Left lung (tissue), 10 donors: ENCODE measurements around the gene CCDC68. TPM values are rescaled to one million over a fixed set of nuclear protein-coding genes. Genes with fewer than 3 reads are reported as not detected.
A peak's percentile ranks its signal among the peaks of the same experiment; 100 is the strongest.

ENCODE experiments used
- ATAC-seq: fragments of 200-7000 bp; cut with Tn5 transposase; one replicate; pipeline ENCODE4 v1.9.1; 2020; ENCODE audit warnings: moderate library complexity
- DNase-seq, 4 donors: peaks; one replicate each; pipeline ENCODE4 v3.0.0-alpha.2; 2013 to 2020
- H3K27ac ChIP-seq, 2 donors: fragments of 200-600 bp; sonication (generic) in 1 of 2; one replicate each; pipeline versions ENCODE4 v1.5.0 to v1.8.0; 2020 to 2021
- H3K27me3 ChIP-seq, 2 donors: fragments of 200-600 bp; sonication (generic) in 1 of 2; one replicate each; pipeline versions ENCODE4 v1.5.0 to v1.8.0; 2020 to 2021
- H3K36me3 ChIP-seq, 2 donors: fragments of 200-600 bp; sonication (generic) in 1 of 2; one replicate each; pipeline versions ENCODE4 v1.5.0 to v1.8.0; 2020 to 2021
- H3K4me1 ChIP-seq, 2 donors: fragments of 200-600 bp; one replicate each; pipeline ENCODE4 v1.8.0; 2021
- H3K4me3 ChIP-seq, 2 donors: fragments of 200-600 bp; sonication (generic) in 1 of 2; one replicate each; pipeline versions ENCODE4 v1.5.0 to v1.8.0; 2020 to 2021; ENCODE audit warnings: mild to moderate bottlenecking in 1 of 2
- H3K9me3 ChIP-seq, 2 donors: fragments of 200-600 bp; sonication (generic) in 1 of 2; one replicate each; pipeline versions ENCODE4 v1.5.0 to v1.8.0; 2020 to 2021
- CTCF ChIP-seq, 2 donors: fragments of 200-600 bp; sonication (generic) in 1 of 2; IDR thresholded peaks; one replicate each; pipeline versions ENCODE4 v1.5.0 to v1.8.0; 2021; ENCODE audit warnings: antibody characterized with exemption in 2 of 2
- intact Hi-C, 2 donors: fragments of 100-400 bp; cut with DNase I; formaldehyde crosslinking; loops; one replicate each; pipeline versions ENCODE4 v1.11.2 to v1.14.2; 2022
- polyA plus RNA-seq, 6 donors: library from polyadenylated mRNA; unstranded; fragments of 120-200 nt; gene quantifications; one replicate each; pipeline ENCODE4 v1.2.1, GENCODE V29; 2013; ENCODE audit not compliant: insufficient read length in 6 of 6
- total RNA-seq, 2 donors: library from RNA; stranded (reverse); fragmentation: NEBNext Ultra II Directional; extraction: Animal tissue kit (Norgen Biotek cat#: 25700); gene quantifications; one replicate each; pipeline ENCODE4 v1.2.1, GENCODE V29; 2021
- donor health status: DM: no; HTN: yes; CAD: no.
- donor health status: DM: no; HTN: no; CAD: no.

Gene CCDC68
- total and polyA plus RNA-seq, 8 donors, result 13.8 to 144 (median 88.4) TPM

- no peaks in the 10 kb centered on the region for H3K36me3 ChIP-seq
- intact Hi-C loops, result no loop called here
- DNase-seq (peak in 1 of 4 donors; percentile 37), ATAC-seq (peak; percentile 82)
- no peak overlapping the region for H3K4me3 ChIP-seq
- H3K27me3 ChIP-seq, result no peaks in the 10 kb centered on the region
- no peak for TF ChIP-seq CTCF (IDR thresholded peaks at IDR 0.05)
- no peaks in the 10 kb centered on the region for H3K9me3 ChIP-seq
- no peaks in the 10 kb centered on the region for H3K4me1 ChIP-seq
- no peak overlapping the region for H3K27ac ChIP-seq
Measured at GRCh38 chr18:55001394-55002024, 42.2 kb upstream of the CCDC68 start.

GRCh38 chr18:55000529-55000928 is 41.3 kb upstream of the CCDC68 start:
- Histone ChIP-seq H3K27me3 (no peaks in the 10 kb centered on the region), H3K4me1 (no peaks in the 10 kb centered on the region), H3K36me3 (no peaks in the 10 kb centered on the region), H3K4me3 (no peak overlapping the region), H3K27ac (no peak overlapping the region), H3K9me3 (no peaks in the 10 kb centered on the region)
- ATAC-seq, result no peak
- no peak for DNase-seq
- TF ChIP-seq CTCF (IDR thresholded peaks at IDR 0.05), result no peak
- intact Hi-C loops, result no loop called here

GRCh38 chr18:54999016-54999415 is 39.8 kb upstream of the CCDC68 start:
- no peaks in the 10 kb centered on the region for H3K9me3 ChIP-seq

GRCh38 chr18:54995421-54996143 is 36.3 kb upstream of the CCDC68 start:
- H3K9me3 ChIP-seq, result no peaks in the 10 kb centered on the region
- no peak for ATAC-seq

More at GRCh38 chr18:54999016-54999415, 39.8 kb upstream of the CCDC68 start:
- intact Hi-C loops, result no loop called here
- Histone ChIP-seq H3K27ac (no peak overlapping the region), H3K4me1 (no peaks in the 10 kb centered on the region), H3K36me3 (no peaks in the 10 kb centered on the region), H3K27me3 (no peaks in the 10 kb centered on the region), H3K4me3 (no peak overlapping the region)
- ATAC-seq (no peak), DNase-seq (no peak)
- TF ChIP-seq CTCF (IDR thresholded peaks at IDR 0.05), result no peak

More at GRCh38 chr18:54995421-54996143, 36.3 kb upstream of the CCDC68 start:
- no peaks in the 10 kb centered on the region for H3K36me3 ChIP-seq
- H3K4me3 ChIP-seq, result no peak overlapping the region
- H3K4me1 ChIP-seq, result no peaks in the 10 kb centered on the region
- H3K27me3 ChIP-seq, result no peaks in the 10 kb centered on the region
- no peak for TF ChIP-seq CTCF (IDR thresholded peaks at IDR 0.05)
- no peak overlapping the region for H3K27ac ChIP-seq
- intact Hi-C loops, result no loop called here
- no peak for DNase-seq
